ENCODE results near the gene RHEX.
A peak's percentile ranks its signal among the peaks of the same experiment; 100 is the strongest.

The RHEX gene

DNA sequence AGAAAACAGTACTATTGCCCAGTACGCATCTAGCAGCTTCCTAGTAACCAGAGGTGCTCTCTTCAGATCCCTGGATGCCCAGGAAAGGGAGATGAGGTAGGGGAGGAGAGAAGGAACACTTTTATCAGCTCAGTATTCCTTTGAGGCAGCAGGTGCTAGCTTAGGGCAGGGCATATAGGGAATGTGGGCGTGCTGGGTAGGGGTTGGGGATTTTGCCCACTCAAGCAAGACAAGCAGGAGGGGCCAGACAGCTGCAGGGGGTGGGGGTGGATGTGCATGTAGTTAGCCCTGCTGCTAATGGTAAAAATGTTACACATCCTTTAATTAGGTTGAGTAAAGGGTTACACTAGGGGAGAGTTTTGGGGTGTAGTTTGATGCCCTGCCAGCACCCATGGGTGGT is 82.3 kb downstream of the RHEX start:
- DNase-seq, result no peak

GRCh38 chr1:206136241-206136640 is 83.3 kb downstream of the RHEX start:
- Mint-ChIP-seq H3K27me3 (peaks cover 14 to 25% of the 10 kb centered on the region in 2 donors), H3K4me1 (peaks cover 7 to 13% of the 10 kb centered on the region in 2 donors), H3K36me3 (no peaks in the 10 kb centered on the region), H3K9me3 (no peaks in the 10 kb centered on the region), H3K4me3 (no peak overlapping the region), H3K27ac (peak overlapping the region; percentile 20)
- ATAC-seq (replicated peaks), result no peak
- no peak for DNase-seq

More for the DNA sequence above, 82.3 kb downstream of the RHEX start:
- Mint-ChIP-seq H3K27me3 (peaks cover 8 to 20% of the 10 kb centered on the region in 2 donors), H3K4me3 (no peak overlapping the region), H3K36me3 (no peaks in the 10 kb centered on the region), H3K9me3 (no peaks in the 10 kb centered on the region), H3K4me1 (peaks cover 7 to 13% of the 10 kb centered on the region in 2 donors), H3K27ac (peak overlapping the region; percentile 6)
- peak in 1 of 2 donors; percentile 55 for ATAC-seq (replicated peaks)

DNA sequence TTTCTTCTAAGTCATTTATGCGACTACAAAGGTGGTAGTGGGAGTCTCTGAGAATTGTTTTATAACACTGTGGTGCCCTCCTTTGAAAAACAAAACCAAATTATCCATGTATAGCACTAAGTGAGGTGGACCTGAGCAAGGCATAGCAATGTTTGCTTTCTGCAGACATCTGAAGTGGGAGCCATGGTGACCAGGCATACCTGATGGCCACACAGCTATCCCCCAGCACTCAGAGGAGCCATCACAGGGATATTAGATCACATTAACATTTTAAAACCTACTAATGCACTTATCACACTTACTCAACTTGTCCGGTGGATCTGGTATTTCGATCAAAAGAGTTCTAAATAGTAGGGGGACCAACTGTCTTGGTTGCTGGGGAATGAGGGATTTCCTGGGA is 89.0 kb downstream of the RHEX start:
- Mint-ChIP-seq H3K27ac (no peak overlapping the region), H3K4me3 (no peak overlapping the region), H3K9me3 (no peaks in the 10 kb centered on the region), H3K36me3 (no peaks in the 10 kb centered on the region), H3K27me3 (peaks cover 26 to 41% of the 10 kb centered on the region in 2 donors), H3K4me1 (no peaks in the 10 kb centered on the region)
- no peak for DNase-seq
- no peak for ATAC-seq (replicated peaks)

DNA sequence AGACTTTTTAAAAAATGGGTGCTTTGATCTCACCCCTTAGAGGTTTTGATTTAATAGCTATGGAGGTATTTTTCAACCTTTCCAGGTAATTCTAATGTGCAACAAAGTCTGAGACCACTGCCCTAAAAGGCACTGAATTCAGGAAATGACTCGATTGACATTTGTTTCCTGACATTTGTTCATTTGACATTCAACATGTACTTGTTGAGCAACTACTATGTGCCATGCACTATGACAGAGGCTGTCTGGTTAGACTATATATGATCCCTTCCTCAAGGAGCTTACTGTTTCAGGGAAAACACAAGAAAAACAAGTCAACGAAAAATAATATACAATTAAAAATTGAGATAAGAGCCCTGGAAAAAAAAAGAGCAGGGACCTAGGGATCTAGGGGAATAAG is 89.8 kb downstream of the RHEX start:
- DNase-seq (no peak), ATAC-seq (replicated peaks) (no peak)
- no peaks in the 10 kb centered on the region for H3K9me3 Mint-ChIP-seq
- no peaks in the 10 kb centered on the region for H3K36me3 Mint-ChIP-seq
- no peak overlapping the region for H3K27ac Mint-ChIP-seq
- no peaks in the 10 kb centered on the region for H3K4me1 Mint-ChIP-seq
- H3K27me3 Mint-ChIP-seq, result peaks cover 26 to 41% of the 10 kb centered on the region in 2 donors
- H3K4me3 Mint-ChIP-seq, result no peak overlapping the region

DNA sequence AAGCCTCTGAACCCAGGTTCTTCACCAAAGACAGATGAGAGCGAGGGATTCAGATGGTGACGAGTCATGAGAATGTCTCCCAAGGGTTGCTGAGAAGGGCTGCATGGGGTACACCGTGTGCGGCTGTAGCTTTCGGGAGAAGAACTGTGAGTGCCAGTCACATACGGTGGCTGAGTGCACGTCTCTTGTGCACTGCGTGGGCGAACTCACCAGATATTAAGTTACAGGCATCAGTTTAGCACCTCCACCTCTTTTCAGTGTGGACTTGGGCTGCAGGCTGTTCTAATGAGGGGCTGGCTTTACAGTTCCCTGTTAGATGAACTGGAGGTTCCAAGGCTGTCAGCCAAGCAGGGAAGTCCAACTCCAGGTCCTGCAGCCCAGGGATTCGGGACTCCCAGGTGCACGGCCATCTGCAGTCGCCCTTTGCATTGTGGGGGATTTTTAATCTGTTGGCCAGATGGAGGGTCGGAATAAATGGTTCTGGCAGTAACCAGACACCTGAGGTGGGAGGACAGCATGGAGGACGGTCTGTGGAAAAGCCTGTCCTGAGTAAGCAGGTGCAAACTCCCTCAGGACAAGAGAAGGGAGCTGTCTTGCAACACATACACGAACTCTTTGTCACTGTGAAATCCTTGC is 90.7 kb downstream of the RHEX start:
- no peak for DNase-seq
- Mint-ChIP-seq H3K36me3 (no peaks in the 10 kb centered on the region), H3K27me3 (peaks cover 26 to 34% of the 10 kb centered on the region in 2 donors), H3K27ac (no peak overlapping the region), H3K4me3 (no peak overlapping the region), H3K9me3 (peaks cover 0 to 4% of the 10 kb centered on the region in 2 donors), H3K4me1 (no peaks in the 10 kb centered on the region)
- ATAC-seq (replicated peaks), result no peak

DNA sequence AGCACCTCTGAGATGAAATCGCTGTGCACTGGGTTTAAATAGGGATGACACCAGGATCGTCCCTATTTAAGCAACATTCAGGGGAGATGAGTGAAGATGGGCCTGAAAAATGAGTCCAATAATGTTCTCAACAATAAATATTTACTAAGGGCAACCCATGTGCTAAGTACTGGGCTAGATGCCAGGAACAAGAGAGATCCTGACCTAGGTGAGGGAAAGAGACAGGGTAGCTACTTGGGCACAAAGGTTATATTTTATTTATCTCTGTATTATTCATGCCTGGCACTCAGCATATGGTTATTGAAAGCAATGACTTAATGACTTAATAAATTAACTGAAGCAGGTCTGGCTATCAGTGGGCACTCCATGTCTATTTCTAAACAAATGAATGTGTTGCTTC is 91.6 kb downstream of the RHEX start:
- H3K36me3 Mint-ChIP-seq, result no peaks in the 10 kb centered on the region
- H3K4me3 Mint-ChIP-seq, result no peak overlapping the region
- ATAC-seq (replicated peaks), result no peak
- H3K27me3 Mint-ChIP-seq, result peaks cover 24 to 27% of the 10 kb centered on the region in 2 donors
- no peaks in the 10 kb centered on the region for H3K4me1 Mint-ChIP-seq
- DNase-seq, result no peak
- no peak overlapping the region for H3K27ac Mint-ChIP-seq
- peaks cover 0 to 4% of the 10 kb centered on the region in 2 donors for H3K9me3 Mint-ChIP-seq

DNA sequence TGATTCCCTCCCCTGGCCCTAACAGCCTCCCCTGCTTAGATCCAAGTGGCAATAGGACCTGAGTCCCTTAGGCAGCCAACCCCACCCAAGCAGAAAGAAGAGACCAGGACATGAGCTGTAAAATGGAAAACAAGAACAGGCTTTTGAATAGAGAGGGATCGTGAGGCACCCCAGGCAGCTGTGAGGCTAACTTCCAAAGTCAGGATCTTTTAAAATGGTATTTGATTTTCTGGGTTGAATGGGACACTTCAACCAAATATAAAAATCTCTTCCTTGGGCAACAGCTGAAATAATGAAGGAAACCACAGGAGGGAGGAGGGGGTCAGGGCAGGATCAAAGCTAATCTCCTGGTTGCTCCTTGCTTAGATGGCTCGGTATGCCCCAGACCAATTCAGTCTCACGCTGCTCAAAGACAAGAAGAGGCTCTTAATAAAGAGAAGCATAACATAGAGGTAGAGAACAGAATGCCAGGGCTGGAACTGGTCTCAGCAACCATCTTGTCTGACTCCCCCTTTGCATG is 92.9 kb downstream of the RHEX start:
- peaks cover 0 to 4% of the 10 kb centered on the region in 2 donors for H3K9me3 Mint-ChIP-seq
- no peak overlapping the region for H3K27ac Mint-ChIP-seq
- no peak for DNase-seq
- no peak overlapping the region for H3K4me3 Mint-ChIP-seq
- no peak for ATAC-seq (replicated peaks)
- no peaks in the 10 kb centered on the region for H3K4me1 Mint-ChIP-seq
- H3K36me3 Mint-ChIP-seq, result no peaks in the 10 kb centered on the region
- H3K27me3 Mint-ChIP-seq, result peaks cover 12 to 16% of the 10 kb centered on the region in 2 donors

Data from stimulated activated naive B cell treated with anti-CD40 and anti-IgM and Interleukin-4, amounts not matched to agents 10 μg/mL and 1 μg/mL and 100 μg/mL, for 72 hours (primary cell).